HFF-Myc (cell line): ENCODE measurements around the gene ADISSP.

Experiments used
- DNase-seq: peaks from one replicate; pipeline ENCODE4 v3.0.0-alpha.2; 2011; ENCODE audit warnings: low read depth; ENCODE audit errors: extremely low read depth
- H3K4me3 ChIP-seq: replicated peaks from 2 replicates; pipeline ENCODE4 v1.5.1; 2011; ENCODE audit warnings: low read depth, mild to moderate bottlenecking, control low read depth, low read length
- CTCF ChIP-seq: IDR thresholded peaks from 2 replicates; pipeline ENCODE4 v1.5.1; 2012; ENCODE audit warnings: mild to moderate bottlenecking, low read depth, low read length, control low read depth; ENCODE audit errors: missing control alignments

ADISSP gene

GRCh38 chr20:3744037-3744436 lies 23.5 kb downstream of the ADISSP start:
- no peak for DNase-seq
- TF ChIP-seq CTCF, result no peak
- H3K4me3 ChIP-seq, result no peak overlapping the region

- DNase-seq, result no peak
- no peak for TF ChIP-seq CTCF
- no peak overlapping the region for H3K4me3 ChIP-seq
Observed at GRCh38 chr20:3743251-3743650, 24.3 kb downstream of the ADISSP start.

GRCh38 chr20:3741836-3742458 lies 25.6 kb downstream of the ADISSP start:
- no peak overlapping the region for H3K4me3 ChIP-seq
- no peak for DNase-seq
- no peak for TF ChIP-seq CTCF

- no peak overlapping the region for H3K4me3 ChIP-seq
- no peak for TF ChIP-seq CTCF
- DNase-seq, result no peak
Observed at GRCh38 chr20:3740615-3741301, 26.8 kb downstream of the ADISSP start.

- H3K4me3 ChIP-seq, result no peak overlapping the region
- DNase-seq, result no peak
- no peak for TF ChIP-seq CTCF
Observed at GRCh38 chr20:3739926-3740451, 27.6 kb downstream of the ADISSP start.

- no peak for TF ChIP-seq CTCF
- DNase-seq, result no peak
- H3K4me3 ChIP-seq, result no peak overlapping the region
Observed at GRCh38 chr20:3739054-3739925, 28.3 kb downstream of the ADISSP start.
